K562 treated with DMSO at 1 percent for 4 hours (cell line): Measurements from ENCODE around the gene TCF21. TPM values are rescaled to one million over a fixed set of nuclear protein-coding genes. Genes with fewer than 3 reads are reported as not detected.

Source experiments
- total RNA-seq: library from RNA; unstranded; fragments of 300-600 nt; gene quantifications from 2 replicates; pipeline ENCODE4 v1.2.3, GENCODE V29; 2022; ENCODE audit not compliant: insufficient read depth

Gene TCF21
- not detected in 2 replicates for total RNA-seq

DNA sequence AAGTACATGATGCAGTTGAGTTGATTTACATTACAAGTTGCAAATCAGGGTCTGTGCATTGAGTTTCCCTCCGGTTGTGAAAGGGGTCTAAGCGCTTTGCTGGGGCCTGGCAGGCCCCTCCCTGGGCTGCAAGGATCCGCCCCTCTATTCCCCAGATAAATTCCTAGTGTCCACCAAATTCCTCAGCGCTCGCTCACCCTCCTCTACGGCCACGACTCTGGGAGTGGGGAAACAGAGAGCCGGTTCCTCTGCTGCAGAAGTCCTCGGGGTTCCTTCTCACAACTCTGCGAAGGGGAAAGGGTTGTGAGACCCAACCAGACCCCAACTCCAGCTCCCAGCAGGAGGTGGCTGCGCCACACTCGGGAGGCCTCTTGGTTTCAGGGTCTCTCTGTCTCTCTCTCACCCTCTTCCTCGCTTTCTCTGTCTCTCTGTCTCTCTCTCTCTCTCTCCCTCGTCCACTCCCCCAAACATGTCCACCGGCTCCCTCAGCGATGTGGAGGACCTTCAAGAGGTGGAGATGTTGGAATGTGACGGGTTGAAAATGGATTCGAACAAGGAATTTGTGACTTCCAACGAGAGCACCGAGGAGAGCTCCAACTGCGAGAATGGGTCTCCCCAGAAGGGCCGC is at the start of gene TCF21:
Gene TCF21, plus strand, starts transcription at position 185 of the 628 bp plus-strand sequence. Its CDS starts 285 bp downstream, at position 470.

Other genes with a start within 250 kb of the TCF21 start
- gene TBPL1, start 64.1 kb downstream of the TCF21 start, total RNA-seq = 75.4 and 87.1 TPM in 2 replicates
- 0.63 and 1.1 TPM in 2 replicates for gene SLC2A12, start 163.5 kb downstream of the TCF21 start, total RNA-seq